A549 (cell line): ENCODE data around the gene KLF16. TPM values are rescaled to one million over a fixed set of nuclear protein-coding genes. Genes with fewer than 3 reads are reported as not detected.

Source experiments
- ATAC-seq, 2 experiments: fragments of 200-7000 bp in 1 of 2; fragments of >200 bp in 1 of 2; cut with Nextera tagmentation in 1 of 2; cut with Tn5 transposase in 1 of 2; 3 replicates each; pipeline versions ENCODE4 v1.8.0 to v1.9.1; 2018 to 2020; ENCODE audit warnings: mild to moderate bottlenecking in 1 of 2, moderate library complexity in 1 of 2
- CTCF ChIA-PET: fragments of 300-600 bp; sonication (Branson Sonifier 250); formaldehyde crosslinking; extraction: SDS; loops from one replicate; lab custom pipeline; 2021; ENCODE audit warnings: antibody characterized with exemption, inconsistent platforms; lab: Yijun Ruan, JAX
- POLR2A ChIA-PET: fragments of 350-600 bp; formaldehyde crosslinking; extraction: SDS; loops from one replicate; lab custom pipeline; 2021; ENCODE audit warnings: antibody characterized with exemption, inconsistent platforms; lab: Yijun Ruan, JAX
- DNase-seq, 2 experiments: peaks; one replicate each; pipeline versions ENCODE4 v3.0.0 to v3.0.0-alpha.2; 2011 to 2016; ENCODE audit warnings: low read depth in 1 of 2, low spot score in 1 of 2
- FAIRE-seq: peaks from 2 replicates; lab custom pipeline; 2011; peaks lifted over from hg19 to GRCh38; lab: Jason Lieb, UNC
- H3K27ac ChIP-seq, 2 experiments: fragments of >200 bp; sonication (Bioruptor Twin); formaldehyde crosslinking; 3 replicates each; pipeline ENCODE4 v1.5.1; 2016 to 2017
- H3K4me1 ChIP-seq: fragments of >200 bp; sonication (Bioruptor Twin); formaldehyde crosslinking; 3 replicates; pipeline ENCODE4 v1.6.1; 2016
- H3K4me2 ChIP-seq: fragments of >200 bp; sonication (Bioruptor Twin); formaldehyde crosslinking; 3 replicates; pipeline ENCODE4 v1.6.1; 2016
- H3K4me3 ChIP-seq: fragments of >200 bp; sonication (Bioruptor Twin); formaldehyde crosslinking; 3 replicates; pipeline ENCODE4 v1.5.1; 2016
- H3K9me3 ChIP-seq: fragments of >200 bp; sonication (Bioruptor Twin); formaldehyde crosslinking; 3 replicates; pipeline ENCODE4 v1.6.1; 2016
- BHLHE40 ChIP-seq: IDR thresholded peaks from 2 replicates; pipeline ENCODE4 v1.6.1; 2012; ENCODE audit warnings: low read depth, low read length, inconsistent platforms
- CBX2 ChIP-seq: fragments of 200-600 bp; sonication (generic); IDR thresholded peaks from 2 replicates; pipeline ENCODE4 v1.6.1; 2016; ENCODE audit warnings: low read depth, mild to moderate bottlenecking, borderline replicate concordance
- CBX8 ChIP-seq: fragments of 200-600 bp; sonication (generic); IDR thresholded peaks from 2 replicates; pipeline ENCODE4 v1.6.1; 2016
- CEBPB ChIP-seq, 2 experiments: fragments of >200 bp in 1 of 2; sonication (Bioruptor Twin) in 1 of 2; formaldehyde crosslinking in 1 of 2; IDR thresholded peaks; 2 replicates each; pipeline ENCODE4 v1.6.1; 2012 to 2016
- CTCF ChIP-seq: fragments of >200 bp; sonication (Bioruptor Twin); formaldehyde crosslinking; IDR thresholded peaks from 3 replicates; pipeline ENCODE4 v1.5.1; 2016
- EHMT2 ChIP-seq: fragments of 200-600 bp; sonication (generic); IDR thresholded peaks from 2 replicates; pipeline ENCODE4 v1.6.1; 2016; ENCODE audit warnings: antibody characterized with exemption, low read depth, mild to moderate bottlenecking, moderate library complexity
- ELK1 ChIP-seq: fragments of 150-350 bp; IDR thresholded peaks from 2 replicates; pipeline ENCODE4 v1.6.1; 2014; ENCODE audit warnings: low read depth, mild to moderate bottlenecking, low read length
- EP300 ChIP-seq, 2 experiments: fragments of >200 bp; sonication (Bioruptor Twin); formaldehyde crosslinking; IDR thresholded peaks; 2 replicates in 1 of 2; 3 replicates in 1 of 2; pipeline ENCODE4 v1.6.1; 2016 to 2017
- GATA3 ChIP-seq: IDR thresholded peaks from 2 replicates; pipeline ENCODE4 v1.6.1; 2012; ENCODE audit warnings: borderline replicate concordance
- HMGXB4 ChIP-seq: fragments of 250-450 bp; sonication (Bioruptor Pico); IDR thresholded peaks from 2 replicates; pipeline ENCODE4 v1.5.0; 2021; ENCODE audit warnings: mild to moderate bottlenecking, moderate library complexity, borderline replicate concordance
- HOXB13 ChIP-seq: fragments of 250-450 bp; sonication (Bioruptor Pico); IDR thresholded peaks from 2 replicates; pipeline ENCODE4 v1.5.0; 2020; ENCODE audit warnings: low read depth, mild to moderate bottlenecking, moderate library complexity
- JUN ChIP-seq, 2 experiments: fragments of >200 bp; sonication (Bioruptor Twin); formaldehyde crosslinking; IDR thresholded peaks; 2 replicates in 1 of 2; 3 replicates in 1 of 2; pipeline ENCODE4 v1.6.1; 2016 to 2017
- JUNB ChIP-seq: fragments of >200 bp; sonication (Bioruptor Twin); formaldehyde crosslinking; IDR thresholded peaks from 2 replicates; pipeline ENCODE4 v1.6.1; 2016
- MAFK ChIP-seq: fragments of 450-650 bp; IDR thresholded peaks from 2 replicates; pipeline ENCODE4 v1.6.1; 2014; ENCODE audit not compliant: partially characterized antibody
- MYC ChIP-seq: IDR thresholded peaks from 2 replicates; pipeline ENCODE4 v1.6.1; 2012; ENCODE audit warnings: mild to moderate bottlenecking, inconsistent platforms, low read length, improper control_type of control experiment, borderline replicate concordance
- PHF8 ChIP-seq: fragments of 200-600 bp; sonication (generic); IDR thresholded peaks from 2 replicates; pipeline ENCODE4 v1.6.1; 2016; ENCODE audit warnings: low read depth, mild to moderate bottlenecking, antibody characterized with exemption, moderate library complexity, borderline replicate concordance
- RFX5 ChIP-seq: fragments of 450-650 bp; IDR thresholded peaks from 2 replicates; pipeline ENCODE4 v1.7.1; 2014; ENCODE audit warnings: antibody characterized with exemption, mild to moderate bottlenecking, moderate library complexity
- SMC3 ChIP-seq: fragments of >200 bp; sonication (Bioruptor Twin); formaldehyde crosslinking; IDR thresholded peaks from 3 replicates; pipeline ENCODE4 v1.6.1; 2018; ENCODE audit warnings: inconsistent platforms
- SREBF2 ChIP-seq: fragments of 450-650 bp; IDR thresholded peaks from 2 replicates; pipeline ENCODE4 v1.6.1; 2014; ENCODE audit warnings: mild to moderate bottlenecking, moderate library complexity
- TP53 ChIP-seq: fragments of 250-450 bp; sonication (Bioruptor Pico); IDR thresholded peaks from 2 replicates; pipeline ENCODE4 v1.5.0; 2021; ENCODE audit warnings: mild to moderate bottlenecking, moderate library complexity
- ZC3H11A ChIP-seq: fragments of 450-650 bp; IDR thresholded peaks from 2 replicates; pipeline ENCODE4 v1.6.1; 2014; ENCODE audit warnings: antibody characterized with exemption, mild to moderate bottlenecking
- WGBS: methylation state at CpG from one replicate; pipeline ENCODE4 v1.1.6; 2017; ENCODE audit errors: missing lambda C conversion rate; 5-methylcytosine and 5-hydroxymethylcytosine counted together
- polyA plus RNA-seq, 4 experiments: library from polyadenylated mRNA; depleted of rRNA in 3 of 4; stranded (reverse); fragments of >200 nt; fragmentation: RNase III in 1 of 4; extraction: RNeasy Plus Mini Kit Qiagen cat#74134 plus additional on column Dnase treatment in 1 of 4; gene quantifications; 2 replicates in 3 of 4; 3 replicates in 1 of 4; pipeline ENCODE4 v1.2.3, GENCODE V29; 2011 to 2017
- TF ChIP-seq, protein P1 (sequence below): fragments of 250-450 bp; sonication (Bioruptor Pico); IDR thresholded peaks from 2 replicates; pipeline ENCODE4 v1.5.0; 2020; ENCODE audit warnings: low read depth, mild to moderate bottlenecking, moderate library complexity

KLF16 gene
- polyA plus RNA-seq, 2 of the 4 experiments (the other 2 are of a cell fraction) = 5.8 to 25.7 TPM

GRCh38 chr19:1867349-1867724, 4.0 kb upstream of the KLF16 start:
- TF ChIP-seq BHLHE40 (no peak), HMGXB4 (no peak), GATA3 (no peak), ZC3H11A (no peak), EHMT2 (no peak), CEBPB (IDR thresholded peaks at IDR 0.05) (no peak), CTCF (no peak), JUNB (no peak), PHF8 (no peak), CBX8 (no peak), RFX5 (no peak), CBX2 (no peak), SREBF2 (no peak), TP53 (CRISPR knock-in tag) (no peak)
- TF ChIP-seq, protein P1, sequence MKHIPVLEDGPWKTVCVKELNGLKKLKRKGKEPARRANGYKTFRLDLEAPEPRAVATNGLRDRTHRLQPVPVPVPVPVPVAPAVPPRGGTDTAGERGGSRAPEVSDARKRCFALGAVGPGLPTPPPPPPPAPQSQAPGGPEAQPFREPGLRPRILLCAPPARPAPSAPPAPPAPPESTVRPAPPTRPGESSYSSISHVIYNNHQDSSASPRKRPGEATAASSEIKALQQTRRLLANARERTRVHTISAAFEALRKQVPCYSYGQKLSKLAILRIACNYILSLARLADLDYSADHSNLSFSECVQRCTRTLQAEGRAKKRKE = no peak
- POLR2A ChIA-PET = no interaction called here
- H3K4me3 ChIP-seq = no peak overlapping the region
- H3K9me3 ChIP-seq = no peaks in the 10 kb centered on the region
- H3K4me1 ChIP-seq = peaks cover 6% of the 10 kb centered on the region; the same call in 1 of the 3 replicates
- 88% methylated on average over 8 of the region's 9 CpGs for WGBS
- DNase-seq (no peak), FAIRE-seq (no peak), ATAC-seq (no peak)
- CTCF ChIA-PET = interaction anchor here (1.2 to 2.5 kb wide), 3 partner anchors 9 to 202 kb away, joined by 3 to 7 read pairs (median 4); no protein-coding TSS in a partner anchor
- no peak overlapping the region for H3K4me2 ChIP-seq
- no peak overlapping the region for H3K27ac ChIP-seq

- Histone ChIP-seq H3K9me3 (no peaks in the 10 kb centered on the region), H3K4me1 (peaks cover 6% of the 10 kb centered on the region; the same call in 1 of the 3 replicates), H3K27ac (no peak overlapping the region), H3K4me2 (no peak overlapping the region), H3K4me3 (no peak overlapping the region)
- no peak for DNase-seq
- no peak for ATAC-seq
- FAIRE-seq = no peak
- WGBS = 88% methylated on average over 6 of the region's 8 CpGs
- ChIA-PET CTCF (interaction anchor here (1.2 to 2.5 kb wide), 3 partner anchors 10 to 203 kb away, joined by 3 to 7 read pairs (median 4); no protein-coding TSS in a partner anchor), POLR2A (no interaction called here)
- no peak for TF ChIP-seq HOXB13 (CRISPR knock-in tag)
- no peak for TF ChIP-seq EP300 (IDR thresholded peaks at IDR 0.05)
- TF ChIP-seq SMC3 = no peak
- TF ChIP-seq JUN (IDR thresholded peaks at IDR 0.05) = no peak
- no peak for TF ChIP-seq ELK1
- TF ChIP-seq MAFK = no peak
- TF ChIP-seq CBX2 = no peak
- no peak for TF ChIP-seq MYC
These were observed 3.4 kb upstream of the KLF16 start for GRCh38 chr19:1866693-1867348.
